Vagina (tissue), 2 donors: ENCODE data around the gene SCARF1. TPM values are rescaled to one million over a fixed set of nuclear protein-coding genes. Genes with fewer than 3 reads are reported as not detected.

Experiments used
- DNase-seq, 2 donors: peaks; one replicate each; pipeline ENCODE4 v3.0.0-alpha.2; 2017; ENCODE audit errors: extremely low spot score in 2 of 2
- H3K27ac ChIP-seq: fragments of 200-600 bp; sonication (generic); one replicate; pipeline ENCODE4 v1.5.1; 2019
- H3K27me3 ChIP-seq: fragments of 200-600 bp; sonication (generic); one replicate; pipeline ENCODE4 v1.5.1; 2019
- H3K36me3 ChIP-seq, 2 donors: fragments of 200-600 bp; sonication (generic); one replicate each; pipeline ENCODE4 v1.5.1; 2017 to 2019
- H3K4me1 ChIP-seq: fragments of 200-600 bp; sonication (generic); one replicate; pipeline ENCODE4 v1.5.1; 2019
- H3K4me3 ChIP-seq, 2 donors: fragments of 200-600 bp; sonication (generic); 1 replicate in 1 of 2; 2 replicates in 1 of 2; pipeline ENCODE4 v1.5.1; 2016 to 2019
- H3K9me3 ChIP-seq: fragments of 200-600 bp; sonication (generic); one replicate; pipeline ENCODE4 v1.5.1; 2019
- CTCF ChIP-seq, 3 experiments: fragments of 450-650 bp in 2 of 3; fragments of 200-600 bp in 1 of 3; sonication (generic) in 1 of 3; IDR thresholded peaks; one replicate each; pipeline ENCODE4 v1.5.1; 2017 to 2019; ENCODE audit warnings: antibody characterized with exemption in 3 of 3, mild to moderate bottlenecking in 2 of 3, moderate library complexity in 2 of 3
- POLR2A ChIP-seq, 2 donors: fragments of 450-650 bp; IDR thresholded peaks; one replicate each; pipeline ENCODE4 v1.6.1; 2017; ENCODE audit warnings: antibody characterized with exemption in 2 of 2, mild to moderate bottlenecking in 2 of 2, moderate library complexity in 2 of 2
- POLR2AphosphoS5 ChIP-seq, 2 donors: sonication (generic); formaldehyde crosslinking; IDR thresholded peaks; one replicate each; pipeline ENCODE4 v1.9.0; 2017; ENCODE audit warnings: antibody characterized with exemption in 2 of 2, mild to moderate bottlenecking in 2 of 2, low read depth in 1 of 2; ENCODE audit not compliant: insufficient read depth in 1 of 2
- intact Hi-C: fragments of 100-400 bp; cut with DNase I; formaldehyde crosslinking; loops from one replicate; pipeline ENCODE4 v1.15.1; 2023
- total RNA-seq: library from RNA; depleted of rRNA; stranded (reverse); fragments of >200 nt; gene quantifications from one replicate; pipeline ENCODE4 v1.2.3, GENCODE V29; 2016

The SCARF1 gene
- total RNA-seq, 1 donor from 2014 or later = 26.3 TPM

- H3K27me3 ChIP-seq = no peaks in the 10 kb centered on the region
- no peak overlapping the region for H3K4me3 ChIP-seq
- no peak overlapping the region for H3K27ac ChIP-seq
- intact Hi-C loops = loop anchor here (10.0 kb wide), 1 partner anchor 366 kb away; the partner anchor contains the start of genes BHLHA9 and TRARG1
- TF ChIP-seq POLR2A (IDR thresholded peaks at IDR 0.05) (no peak), POLR2AphosphoS5 (IDR thresholded peaks at IDR 0.05; ENCODE audit: insufficient read depth in 1 of 2, low read depth in 1 of 2) (no peak), CTCF (IDR thresholded peaks at IDR 0.05) (no peak)
- H3K36me3 ChIP-seq = no peaks in the 10 kb centered on the region
- no peaks in the 10 kb centered on the region for H3K9me3 ChIP-seq
- H3K4me1 ChIP-seq = peaks cover 13% of the 10 kb centered on the region
- no peak for DNase-seq
Measured at GRCh38 chr17:1641065-1641403, 4.5 kb downstream of the SCARF1 start.

GRCh38 chr17:1640329-1641064, 5.0 kb downstream of the SCARF1 start:
- Histone ChIP-seq H3K36me3 (no peaks in the 10 kb centered on the region), H3K4me1 (peaks cover 13% of the 10 kb centered on the region), H3K9me3 (no peaks in the 10 kb centered on the region), H3K27me3 (no peaks in the 10 kb centered on the region), H3K4me3 (no peak overlapping the region), H3K27ac (no peak overlapping the region)
- intact Hi-C loops = loop anchor here (10.0 kb wide), 1 partner anchor 366 kb away; the partner anchor contains the start of genes BHLHA9 and TRARG1
- TF ChIP-seq POLR2AphosphoS5 (IDR thresholded peaks at IDR 0.05; ENCODE audit: insufficient read depth in 1 of 2, low read depth in 1 of 2) (no peak), CTCF (IDR thresholded peaks at IDR 0.05) (no peak)
- DNase-seq = no peak

- Histone ChIP-seq H3K27ac (no peak overlapping the region), H3K9me3 (no peaks in the 10 kb centered on the region), H3K27me3 (no peaks in the 10 kb centered on the region), H3K4me1 (peaks cover 11% of the 10 kb centered on the region), H3K36me3 (no peaks in the 10 kb centered on the region), H3K4me3 (no peak overlapping the region)
- DNase-seq = no peak
- intact Hi-C loops = loop anchor here (10.0 kb wide), 1 partner anchor 365 kb away; the partner anchor contains the start of genes BHLHA9 and TRARG1
- TF ChIP-seq POLR2AphosphoS5 (IDR thresholded peaks at IDR 0.05; ENCODE audit: insufficient read depth in 1 of 2, low read depth in 1 of 2) (no peak), POLR2A (IDR thresholded peaks at IDR 0.05) (no peak), CTCF (IDR thresholded peaks at IDR 0.05) (no peak)
Measured at GRCh38 chr17:1639549-1640180, 5.9 kb downstream of the SCARF1 start.

GRCh38 chr17:1638624-1639300, 6.8 kb downstream of the SCARF1 start:
- no peaks in the 10 kb centered on the region for H3K36me3 ChIP-seq
- TF ChIP-seq POLR2A (IDR thresholded peaks at IDR 0.05) = no peak
- TF ChIP-seq CTCF (IDR thresholded peaks at IDR 0.05) = no peak
- TF ChIP-seq POLR2AphosphoS5 (IDR thresholded peaks at IDR 0.05; ENCODE audit: insufficient read depth in 1 of 2, low read depth in 1 of 2) = no peak
- no peak for DNase-seq
- intact Hi-C loops = no loop called here
- H3K4me3 ChIP-seq = no peak overlapping the region
- H3K27me3 ChIP-seq = no peaks in the 10 kb centered on the region
- H3K9me3 ChIP-seq = no peaks in the 10 kb centered on the region
- H3K4me1 ChIP-seq = peaks cover 2% of the 10 kb centered on the region
- no peak overlapping the region for H3K27ac ChIP-seq
